GM23338 (cell line): Measurements from ENCODE around the gene POLR3A. TPM values are rescaled to one million over a fixed set of nuclear protein-coding genes. Genes with fewer than 3 reads are reported as not detected.

ENCODE experiments used
- ATAC-seq: fragments of 200-7000 bp; cut with Tn5 transposase; 3 replicates; pipeline ENCODE4 v1.9.1; 2020
- DNase-seq: peaks from one replicate; pipeline ENCODE4 v3.0.0-alpha.2; 2015; ENCODE audit warnings: low spot score
- H2AFZ ChIP-seq: fragments of 200-600 bp; sonication (generic); 2 replicates; pipeline ENCODE4 v1.8.0; 2016; ENCODE audit warnings: antibody characterized with exemption, mild to moderate bottlenecking, moderate library complexity
- H3F3A ChIP-seq: fragments of 200-600 bp; sonication (generic); replicated peaks from 2 replicates; pipeline ENCODE4 v1.8.0; 2017; ENCODE audit warnings: antibody characterized with exemption, mixed run types, low read depth
- H3K27ac ChIP-seq: fragments of 200-600 bp; sonication (generic); 2 replicates; pipeline ENCODE4 v1.6.1; 2016; ENCODE audit warnings: low read depth
- H3K27me3 ChIP-seq: fragments of 200-600 bp; sonication (generic); 2 replicates; pipeline ENCODE4 v1.8.0; 2016; ENCODE audit warnings: mild to moderate bottlenecking, mixed run types, moderate library complexity; ENCODE audit not compliant: insufficient read depth
- H3K36me3 ChIP-seq: fragments of 200-600 bp; sonication (generic); 2 replicates; pipeline ENCODE4 v1.8.0; 2016; ENCODE audit warnings: mild to moderate bottlenecking; ENCODE audit not compliant: insufficient read depth
- H3K4me1 ChIP-seq: fragments of 200-600 bp; sonication (generic); 2 replicates; pipeline ENCODE4 v1.8.0; 2016; ENCODE audit warnings: mild to moderate bottlenecking, moderate library complexity; ENCODE audit not compliant: insufficient read depth
- H3K4me2 ChIP-seq: fragments of 200-600 bp; sonication (generic); 2 replicates; pipeline ENCODE4 v1.7.1; 2017; ENCODE audit warnings: mixed run types
- H3K4me3 ChIP-seq: fragments of 200-600 bp; sonication (generic); 2 replicates; pipeline ENCODE4 v1.6.1; 2016; ENCODE audit warnings: mixed run types
- H3K79me2 ChIP-seq: fragments of 200-600 bp; sonication (generic); replicated peaks from 2 replicates; pipeline ENCODE4 v1.8.0; 2017; ENCODE audit warnings: mild to moderate bottlenecking; ENCODE audit not compliant: insufficient read depth
- H3K9me2 ChIP-seq: fragments of 200-600 bp; sonication (generic); 2 replicates; pipeline ENCODE4 v1.8.0; 2017; ENCODE audit not compliant: insufficient read depth
- H4K20me1 ChIP-seq: fragments of 200-600 bp; sonication (generic); replicated peaks from 2 replicates; pipeline ENCODE4 v1.8.0; 2017; ENCODE audit warnings: mild to moderate bottlenecking; ENCODE audit not compliant: insufficient read depth
- H3K27ac Mint-ChIP-seq: 2 replicates; pipeline ENCODE4 v1.8.0; 2020; ENCODE audit warnings: inconsistent platforms, mild to moderate bottlenecking, moderate library complexity, mixed read lengths
- H3K27me3 Mint-ChIP-seq: 3 replicates; pipeline ENCODE4 v1.8.0; 2022; ENCODE audit warnings: low read depth, mild to moderate bottlenecking, moderate library complexity, mixed read lengths, inconsistent platforms; ENCODE audit not compliant: insufficient read depth, poor library complexity
- H3K36me3 Mint-ChIP-seq: 3 replicates; pipeline ENCODE4 v1.8.0; 2021; ENCODE audit warnings: low read depth, mild to moderate bottlenecking, inconsistent platforms, moderate library complexity, mixed read lengths
- H3K4me1 Mint-ChIP-seq: 3 replicates; pipeline ENCODE4 v1.8.0; 2020; ENCODE audit warnings: mild to moderate bottlenecking, inconsistent platforms, mixed read lengths
- H3K4me3 Mint-ChIP-seq: 3 replicates; pipeline ENCODE4 v1.8.0; 2021; ENCODE audit warnings: moderate library complexity, mild to moderate bottlenecking, inconsistent platforms, mixed read lengths
- H3K9me3 Mint-ChIP-seq: 3 replicates; pipeline ENCODE4 v1.8.0; 2020; ENCODE audit warnings: moderate library complexity, mild to moderate bottlenecking, inconsistent platforms, mixed read lengths
- CREB1 ChIP-seq: fragments of 250-450 bp; sonication (Bioruptor Pico); IDR thresholded peaks from 2 replicates; pipeline ENCODE4 v1.5.0; 2020; ENCODE audit warnings: low read depth, mild to moderate bottlenecking, moderate library complexity
- CTCF ChIP-seq, 2 experiments: fragments of 200-600 bp in 1 of 2; sonication (generic) in 1 of 2; conservative IDR thresholded peaks; 2 replicates each; pipeline versions ENCODE4 v1.5.1 to v1.6.1; 2016 to 2017; ENCODE audit warnings: antibody characterized with exemption in 2 of 2, low read depth in 2 of 2, mild to moderate bottlenecking in 2 of 2, moderate library complexity in 1 of 2
- EZH2 ChIP-seq: fragments of 200-600 bp; sonication (generic); IDR thresholded peaks from one replicate; pipeline ENCODE4 v1.8.0; 2017; ENCODE audit warnings: antibody characterized with exemption, mild to moderate bottlenecking, low read depth; ENCODE audit not compliant: unreplicated experiment
- EZH2phosphoT487 ChIP-seq: fragments of 200-600 bp; sonication (generic); IDR thresholded peaks from one replicate; pipeline ENCODE4 v1.8.1; 2018; ENCODE audit warnings: antibody characterized with exemption; ENCODE audit not compliant: unreplicated experiment
- JUNB ChIP-seq: IDR thresholded peaks from one replicate; pipeline ENCODE4 v1.6.1; 2016; ENCODE audit warnings: antibody characterized with exemption; ENCODE audit not compliant: unreplicated experiment
- NANOG ChIP-seq: IDR thresholded peaks from 2 replicates; pipeline ENCODE4 v1.6.1; 2016; ENCODE audit warnings: antibody characterized with exemption, borderline replicate concordance
- POLR2AphosphoS5 ChIP-seq: IDR thresholded peaks from 2 replicates; pipeline ENCODE4 v1.6.1; 2016; ENCODE audit warnings: antibody characterized with exemption, low read depth
- STAT1 ChIP-seq: IDR thresholded peaks from one replicate; pipeline ENCODE4 v1.6.1; 2016; ENCODE audit warnings: antibody characterized with exemption; ENCODE audit not compliant: unreplicated experiment
- ZNF114 ChIP-seq: fragments of 250-450 bp; sonication (Bioruptor Pico); IDR thresholded peaks from 2 replicates; pipeline ENCODE4 v1.5.0; 2020; ENCODE audit warnings: mild to moderate bottlenecking, moderate library complexity
- ZNF331 ChIP-seq: fragments of 250-450 bp; sonication (Bioruptor Pico); IDR thresholded peaks from 2 replicates; pipeline ENCODE4 v1.5.0; 2020; ENCODE audit warnings: low read depth, mild to moderate bottlenecking, moderate library complexity
- ZNF462 ChIP-seq: fragments of 250-450 bp; sonication (Bioruptor Pico); IDR thresholded peaks from 2 replicates; pipeline ENCODE4 v1.5.0; 2020; ENCODE audit warnings: mild to moderate bottlenecking, moderate library complexity
- polyA plus RNA-seq: library from polyadenylated mRNA; unstranded; fragments of >200 nt; fragmentation: Nextera tagmentation; extraction: Ambion mirVana; gene quantifications from 2 replicates; pipeline ENCODE4 v1.2.1, GENCODE V29; 2016
- total RNA-seq: library from RNA; depleted of rRNA; stranded (reverse); fragments of >200 nt; shearing (Covaris generic); gene quantifications from 2 replicates; pipeline ENCODE4 v1.2.3, GENCODE V29; 2014
- TF ChIP-seq, protein P1 (sequence below): IDR thresholded peaks from 2 replicates; pipeline ENCODE4 v1.6.1; 2016; ENCODE audit warnings: antibody characterized with exemption
- TF ChIP-seq, protein P2 (sequence below): IDR thresholded peaks from one replicate; pipeline ENCODE4 v1.6.1; 2018; ENCODE audit warnings: antibody characterized with exemption; ENCODE audit not compliant: unreplicated experiment

The POLR3A gene
- total and polyA plus RNA-seq, 2 experiments from 2014 or later = 11.6 to 35.5 TPM

GRCh38 chr10:78045856-78046255 is 16.5 kb upstream of the POLR3A start:
- Mint-ChIP-seq H3K4me1 (peaks cover 40% of the 10 kb centered on the region), H3K4me3 (no peak overlapping the region), H3K9me3 (peaks cover 2% of the 10 kb centered on the region; the same call in 1 of the 3 replicates), H3K27ac (no peak overlapping the region), H3K36me3 (peaks cover 25% of the 10 kb centered on the region), H3K27me3 (peaks cover 21% of the 10 kb centered on the region)
- peaks cover 7% of the 10 kb centered on the region for H3K79me2 ChIP-seq
- H3K4me1 ChIP-seq = peaks cover 32% of the 10 kb centered on the region
- H3F3A ChIP-seq = peaks cover 37% of the 10 kb centered on the region
- H3K27ac ChIP-seq = no peak overlapping the region
- no peaks in the 10 kb centered on the region for H3K27me3 ChIP-seq
- H3K4me3 ChIP-seq = no peak overlapping the region
- ATAC-seq (no peak), DNase-seq (no peak)
- peaks cover 28% of the 10 kb centered on the region; the same call in 1 of the 2 replicates for H4K20me1 ChIP-seq
- peaks cover 10% of the 10 kb centered on the region for H3K36me3 ChIP-seq
- no peak overlapping the region for H3K4me2 ChIP-seq
- TF ChIP-seq, protein P1, sequence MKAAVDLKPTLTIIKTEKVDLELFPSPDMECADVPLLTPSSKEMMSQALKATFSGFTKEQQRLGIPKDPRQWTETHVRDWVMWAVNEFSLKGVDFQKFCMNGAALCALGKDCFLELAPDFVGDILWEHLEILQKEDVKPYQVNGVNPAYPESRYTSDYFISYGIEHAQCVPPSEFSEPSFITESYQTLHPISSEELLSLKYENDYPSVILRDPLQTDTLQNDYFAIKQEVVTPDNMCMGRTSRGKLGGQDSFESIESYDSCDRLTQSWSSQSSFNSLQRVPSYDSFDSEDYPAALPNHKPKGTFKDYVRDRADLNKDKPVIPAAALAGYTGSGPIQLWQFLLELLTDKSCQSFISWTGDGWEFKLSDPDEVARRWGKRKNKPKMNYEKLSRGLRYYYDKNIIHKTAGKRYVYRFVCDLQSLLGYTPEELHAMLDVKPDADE = no peak
- TF ChIP-seq ZNF462 (CRISPR knock-in tag) (no peak), NANOG (no peak), EZH2 (no peak), ZNF331 (no peak), CREB1 (CRISPR knock-in tag) (no peak), EZH2phosphoT487 (no peak), POLR2AphosphoS5 (no peak), ZNF114 (CRISPR knock-in tag) (no peak), JUNB (no peak), CTCF (conservative IDR thresholded peaks at IDR 0.05; ENCODE audit: low read depth in 2 of 2) (no peak), STAT1 (no peak)
- TF ChIP-seq, protein P2, sequence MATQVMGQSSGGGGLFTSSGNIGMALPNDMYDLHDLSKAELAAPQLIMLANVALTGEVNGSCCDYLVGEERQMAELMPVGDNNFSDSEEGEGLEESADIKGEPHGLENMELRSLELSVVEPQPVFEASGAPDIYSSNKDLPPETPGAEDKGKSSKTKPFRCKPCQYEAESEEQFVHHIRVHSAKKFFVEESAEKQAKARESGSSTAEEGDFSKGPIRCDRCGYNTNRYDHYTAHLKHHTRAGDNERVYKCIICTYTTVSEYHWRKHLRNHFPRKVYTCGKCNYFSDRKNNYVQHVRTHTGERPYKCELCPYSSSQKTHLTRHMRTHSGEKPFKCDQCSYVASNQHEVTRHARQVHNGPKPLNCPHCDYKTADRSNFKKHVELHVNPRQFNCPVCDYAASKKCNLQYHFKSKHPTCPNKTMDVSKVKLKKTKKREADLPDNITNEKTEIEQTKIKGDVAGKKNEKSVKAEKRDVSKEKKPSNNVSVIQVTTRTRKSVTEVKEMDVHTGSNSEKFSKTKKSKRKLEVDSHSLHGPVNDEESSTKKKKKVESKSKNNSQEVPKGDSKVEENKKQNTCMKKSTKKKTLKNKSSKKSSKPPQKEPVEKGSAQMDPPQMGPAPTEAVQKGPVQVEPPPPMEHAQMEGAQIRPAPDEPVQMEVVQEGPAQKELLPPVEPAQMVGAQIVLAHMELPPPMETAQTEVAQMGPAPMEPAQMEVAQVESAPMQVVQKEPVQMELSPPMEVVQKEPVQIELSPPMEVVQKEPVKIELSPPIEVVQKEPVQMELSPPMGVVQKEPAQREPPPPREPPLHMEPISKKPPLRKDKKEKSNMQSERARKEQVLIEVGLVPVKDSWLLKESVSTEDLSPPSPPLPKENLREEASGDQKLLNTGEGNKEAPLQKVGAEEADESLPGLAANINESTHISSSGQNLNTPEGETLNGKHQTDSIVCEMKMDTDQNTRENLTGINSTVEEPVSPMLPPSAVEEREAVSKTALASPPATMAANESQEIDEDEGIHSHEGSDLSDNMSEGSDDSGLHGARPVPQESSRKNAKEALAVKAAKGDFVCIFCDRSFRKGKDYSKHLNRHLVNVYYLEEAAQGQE = no peak
- no peak overlapping the region for H2AFZ ChIP-seq
- H3K9me2 ChIP-seq = no peaks in the 10 kb centered on the region
